GM18498 (cell line): Measurements from ENCODE around the gene SNTA1.
"Not testable (repeated sequence)": the region's sequence is repeated elsewhere in the genome, so short reads cannot be mapped to it uniquely, and the experiment has no call there.

Source experiments
- ATAC-seq: cut with Tn5 transposase; IDR thresholded peaks from one replicate; pipeline ENCODE4 v1.9.1; 2021; ENCODE audit warnings: mild to moderate bottlenecking, moderate library complexity; ENCODE audit not compliant: unreplicated experiment

The SNTA1 gene

GRCh38 chr20:33433465-33434234 is 9.9 kb downstream of the SNTA1 start:
- no peak for ATAC-seq

GRCh38 chr20:33431797-33432381 is 11.7 kb downstream of the SNTA1 start:
- no peak for ATAC-seq

GRCh38 chr20:33423875-33424274 is 19.7 kb downstream of the SNTA1 start:
- not testable (repeated sequence) for ATAC-seq

GRCh38 chr20:33423141-33423834 is 20.3 kb downstream of the SNTA1 start:
- no peak for ATAC-seq

- no peak for ATAC-seq
Measured at GRCh38 chr20:33419140-33419974, 24.2 kb downstream of the SNTA1 start.

- no peak for ATAC-seq
Measured at GRCh38 chr20:33418033-33418432, 25.5 kb downstream of the SNTA1 start.

GRCh38 chr20:33415948-33416347 is 27.6 kb downstream of the SNTA1 start:
- ATAC-seq = no peak

- no peak for ATAC-seq
Measured at GRCh38 chr20:33412484-33412838, 31.1 kb downstream of the SNTA1 start.

GRCh38 chr20:33411711-33412483 is 31.7 kb downstream of the SNTA1 start:
- no peak for ATAC-seq

GRCh38 chr20:33411242-33411641 is 32.3 kb downstream of the SNTA1 start:
- no peak for ATAC-seq

- no peak for ATAC-seq
Measured at GRCh38 chr20:33410081-33410742, 33.4 kb downstream of the SNTA1 start.

- no peak for ATAC-seq
Measured at GRCh38 chr20:33408716-33409654, 34.6 kb downstream of the SNTA1 start.

GRCh38 chr20:33408313-33408712 is 35.2 kb downstream of the SNTA1 start:
- ATAC-seq = no peak

GRCh38 chr20:33407796-33408195 is 35.8 kb downstream of the SNTA1 start:
- no peak for ATAC-seq

GRCh38 chr20:33407251-33407650 is 36.3 kb downstream of the SNTA1 start:
- ATAC-seq = no peak

- no peak for ATAC-seq
Measured at GRCh38 chr20:33404281-33404680, 39.3 kb downstream of the SNTA1 start.

GRCh38 chr20:33401921-33402369 is 41.6 kb downstream of the SNTA1 start:
- no peak for ATAC-seq

GRCh38 chr20:33401184-33401920 is 42.2 kb downstream of the SNTA1 start, which contains the start of gene CDK5RAP1:
CDK5RAP1 (minus strand) TSS chr20:33401519; CDS start chr20:33397064, 4,455 bp downstream.
- ATAC-seq = peak; percentile 87
